ENCODE measurements around the gene SORCS2. TPM values are rescaled to one million over a fixed set of nuclear protein-coding genes. Genes with fewer than 3 reads are reported as not detected.

The SORCS2 gene
- total RNA-seq, 1 donor from 2014 or later = 3.0 TPM

- Mint-ChIP-seq H3K4me1 (ENCODE audit: unreplicated experiment) (no peaks in the 10 kb centered on the region), H3K36me3 (ENCODE audit: unreplicated experiment) (no peaks in the 10 kb centered on the region), H3K27ac (ENCODE audit: unreplicated experiment) (no peak overlapping the region), H3K4me3 (ENCODE audit: unreplicated experiment) (no peak overlapping the region), H3K9me3 (ENCODE audit: unreplicated experiment) (no peaks in the 10 kb centered on the region), H3K27me3 (ENCODE audit: unreplicated experiment) (peaks cover 18% of the 10 kb centered on the region)
- TF ChIP-seq, protein P1, sequence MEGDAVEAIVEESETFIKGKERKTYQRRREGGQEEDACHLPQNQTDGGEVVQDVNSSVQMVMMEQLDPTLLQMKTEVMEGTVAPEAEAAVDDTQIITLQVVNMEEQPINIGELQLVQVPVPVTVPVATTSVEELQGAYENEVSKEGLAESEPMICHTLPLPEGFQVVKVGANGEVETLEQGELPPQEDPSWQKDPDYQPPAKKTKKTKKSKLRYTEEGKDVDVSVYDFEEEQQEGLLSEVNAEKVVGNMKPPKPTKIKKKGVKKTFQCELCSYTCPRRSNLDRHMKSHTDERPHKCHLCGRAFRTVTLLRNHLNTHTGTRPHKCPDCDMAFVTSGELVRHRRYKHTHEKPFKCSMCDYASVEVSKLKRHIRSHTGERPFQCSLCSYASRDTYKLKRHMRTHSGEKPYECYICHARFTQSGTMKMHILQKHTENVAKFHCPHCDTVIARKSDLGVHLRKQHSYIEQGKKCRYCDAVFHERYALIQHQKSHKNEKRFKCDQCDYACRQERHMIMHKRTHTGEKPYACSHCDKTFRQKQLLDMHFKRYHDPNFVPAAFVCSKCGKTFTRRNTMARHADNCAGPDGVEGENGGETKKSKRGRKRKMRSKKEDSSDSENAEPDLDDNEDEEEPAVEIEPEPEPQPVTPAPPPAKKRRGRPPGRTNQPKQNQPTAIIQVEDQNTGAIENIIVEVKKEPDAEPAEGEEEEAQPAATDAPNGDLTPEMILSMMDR (IDR thresholded peaks at IDR 0.05) = no peak
- DNase-seq (ENCODE audit: extremely low spot score, unreplicated experiment) = no peak
Observed at GRCh38 chr4:7510066-7510465, 317.7 kb downstream of the SORCS2 start.

DNA sequence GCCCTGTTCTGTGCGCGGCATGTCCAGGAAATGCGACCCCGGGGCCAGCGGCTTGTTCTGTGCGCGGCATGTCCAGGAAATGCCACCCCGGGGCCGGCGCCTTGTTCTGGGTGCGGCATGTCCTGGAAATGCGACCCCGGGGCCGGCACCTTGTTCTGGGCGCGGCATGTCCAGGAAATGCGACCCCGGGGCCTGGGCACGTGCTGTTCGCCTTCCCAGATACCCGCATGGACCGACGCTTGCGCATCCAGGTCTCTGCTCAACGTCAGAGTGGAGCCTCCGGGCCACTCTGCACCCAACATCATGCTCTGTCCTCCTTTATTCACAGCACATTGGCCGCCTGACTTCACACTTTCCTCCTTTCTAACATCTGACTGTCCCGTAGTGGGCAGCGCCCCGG lies 318.2 kb downstream of the SORCS2 start:
- Mint-ChIP-seq H3K27ac (ENCODE audit: unreplicated experiment) (no peak overlapping the region), H3K4me3 (ENCODE audit: unreplicated experiment) (no peak overlapping the region), H3K36me3 (ENCODE audit: unreplicated experiment) (no peaks in the 10 kb centered on the region), H3K27me3 (ENCODE audit: unreplicated experiment) (peaks cover 18% of the 10 kb centered on the region), H3K9me3 (ENCODE audit: unreplicated experiment) (no peaks in the 10 kb centered on the region), H3K4me1 (ENCODE audit: unreplicated experiment) (no peaks in the 10 kb centered on the region)
- DNase-seq (ENCODE audit: extremely low spot score, unreplicated experiment) = no peak
- TF ChIP-seq, protein P1 (IDR thresholded peaks at IDR 0.05) = no peak

DNA sequence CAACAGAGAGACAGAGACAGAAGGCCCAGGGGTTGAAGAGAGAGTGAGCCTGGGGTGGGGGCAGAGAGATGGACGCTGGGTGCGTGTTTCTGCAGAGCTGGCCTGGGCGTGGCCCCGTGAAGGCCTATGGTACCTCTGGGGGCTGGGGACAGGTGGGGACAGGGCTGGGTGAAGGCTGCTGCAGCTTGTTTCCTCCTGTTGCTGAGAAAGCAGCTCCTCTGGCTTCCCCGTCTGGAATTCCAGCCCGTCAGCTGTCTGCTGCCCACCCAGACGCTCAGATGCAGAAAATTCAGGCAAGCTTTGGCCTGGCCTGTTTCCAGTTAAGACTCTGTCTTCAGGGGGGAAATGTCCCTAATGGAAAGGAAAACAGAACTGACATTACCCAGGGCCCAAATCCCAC lies 319.2 kb downstream of the SORCS2 start:
- Mint-ChIP-seq H3K27ac (ENCODE audit: unreplicated experiment) (no peak overlapping the region), H3K9me3 (ENCODE audit: unreplicated experiment) (no peaks in the 10 kb centered on the region), H3K4me1 (ENCODE audit: unreplicated experiment) (no peaks in the 10 kb centered on the region), H3K4me3 (ENCODE audit: unreplicated experiment) (no peak overlapping the region), H3K36me3 (ENCODE audit: unreplicated experiment) (no peaks in the 10 kb centered on the region), H3K27me3 (ENCODE audit: unreplicated experiment) (peaks cover 18% of the 10 kb centered on the region)
- TF ChIP-seq, protein P1 (IDR thresholded peaks at IDR 0.05) = no peak
- no peak for DNase-seq (ENCODE audit: extremely low spot score, unreplicated experiment)

DNA sequence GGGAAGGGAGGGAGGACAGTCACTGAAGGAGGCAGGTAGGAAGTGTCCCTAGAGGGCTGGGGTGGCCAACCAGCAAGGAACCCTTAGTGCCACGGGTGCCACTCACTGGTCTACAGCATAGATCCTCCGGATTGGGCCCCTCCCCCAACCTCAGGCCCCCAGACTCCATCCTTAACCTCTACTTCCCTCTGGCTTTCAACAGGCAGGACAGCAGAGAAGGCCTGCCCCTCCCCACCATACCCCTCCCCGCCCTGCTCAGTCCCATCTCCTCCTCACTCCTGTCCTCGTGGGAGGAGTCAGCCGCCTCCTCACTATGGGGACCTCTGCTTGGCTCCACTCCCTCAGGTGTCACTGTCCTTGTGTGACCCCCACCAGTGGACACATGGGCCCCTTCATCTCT lies 320.1 kb downstream of the SORCS2 start:
- H3K27me3 Mint-ChIP-seq (ENCODE audit: unreplicated experiment) = peaks cover 21% of the 10 kb centered on the region
- TF ChIP-seq, protein P1 (IDR thresholded peaks at IDR 0.05) = no peak
- no peaks in the 10 kb centered on the region for H3K36me3 Mint-ChIP-seq (ENCODE audit: unreplicated experiment)
- no peaks in the 10 kb centered on the region for H3K4me1 Mint-ChIP-seq (ENCODE audit: unreplicated experiment)
- H3K27ac Mint-ChIP-seq (ENCODE audit: unreplicated experiment) = no peak overlapping the region
- H3K9me3 Mint-ChIP-seq (ENCODE audit: unreplicated experiment) = no peaks in the 10 kb centered on the region
- H3K4me3 Mint-ChIP-seq (ENCODE audit: unreplicated experiment) = no peak overlapping the region
- no peak for DNase-seq (ENCODE audit: extremely low spot score, unreplicated experiment)

DNA sequence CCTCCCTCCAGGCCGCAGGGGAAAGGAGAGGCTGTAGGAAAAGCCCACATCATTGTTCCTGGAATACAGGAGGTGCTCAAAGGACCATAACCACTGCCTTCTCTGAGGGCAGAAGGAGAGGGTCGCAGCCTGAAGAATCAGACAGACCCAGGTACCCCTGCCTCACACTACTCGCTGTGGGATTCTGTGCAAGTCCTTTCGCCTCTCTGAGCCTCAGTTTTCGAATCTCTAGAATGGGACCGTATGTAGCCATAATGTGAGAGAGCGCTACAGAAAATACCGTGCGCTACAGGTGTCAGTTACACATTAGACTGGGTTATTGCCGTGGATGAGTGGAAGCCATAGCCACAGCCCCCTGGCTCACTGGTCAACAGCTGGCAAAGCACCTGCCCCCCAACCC lies 320.6 kb downstream of the SORCS2 start:
- Mint-ChIP-seq H3K4me1 (ENCODE audit: unreplicated experiment) (no peaks in the 10 kb centered on the region), H3K36me3 (ENCODE audit: unreplicated experiment) (no peaks in the 10 kb centered on the region), H3K9me3 (ENCODE audit: unreplicated experiment) (no peaks in the 10 kb centered on the region), H3K27ac (ENCODE audit: unreplicated experiment) (no peak overlapping the region), H3K4me3 (ENCODE audit: unreplicated experiment) (no peak overlapping the region), H3K27me3 (ENCODE audit: unreplicated experiment) (peaks cover 25% of the 10 kb centered on the region)
- DNase-seq (ENCODE audit: extremely low spot score, unreplicated experiment) = no peak
- TF ChIP-seq, protein P1 (IDR thresholded peaks at IDR 0.05) = no peak
